SK-N-SH treated with all-trans-retinoic acid at 6 μM for 48 hours (cell line): Measurements from ENCODE around the gene EGFLAM.

Experiments
- ARNTL ChIP-seq: fragments of 450-650 bp; formaldehyde crosslinking; IDR thresholded peaks from 2 replicates; pipeline ENCODE4 v1.5.0; 2020; ENCODE audit warnings: low read depth, mild to moderate bottlenecking, moderate library complexity, borderline replicate concordance
- CSDC2 ChIP-seq: fragments of 250-450 bp; sonication (Bioruptor Pico); IDR thresholded peaks from 2 replicates; pipeline ENCODE4 v1.5.0; 2020; ENCODE audit warnings: mild to moderate bottlenecking, moderate library complexity
- ZC3H10 ChIP-seq: fragments of 250-450 bp; sonication (Bioruptor Pico); IDR thresholded peaks from 2 replicates; pipeline ENCODE4 v1.5.1; 2021; ENCODE audit warnings: mild to moderate bottlenecking, moderate library complexity

- TF ChIP-seq CSDC2 (CRISPR knock-in tag): no peak
- no peak for TF ChIP-seq ARNTL
- no peak for TF ChIP-seq ZC3H10 (CRISPR knock-in tag)
Measured at GRCh38 chr5:38426986-38427950, 168.9 kb downstream of the EGFLAM start.
